GM13977 (cell line): ENCODE data around the gene MSANTD3.

ENCODE experiments used
- DNase-seq: peaks from one replicate; pipeline ENCODE4 v3.0.0; 2012; ENCODE audit warnings: low spot score
- CTCF ChIP-seq: IDR thresholded peaks from 2 replicates; pipeline ENCODE4 v1.5.1; 2012; ENCODE audit warnings: mild to moderate bottlenecking, control low read depth; ENCODE audit not compliant: insufficient read depth; ENCODE audit errors: extremely low read depth, missing control alignments
- in situ Hi-C: fragments of 300-500 bp; cut with MboI; formaldehyde crosslinking; loops from one replicate; pipeline ENCODE4 v1.12.0; 2022; ENCODE audit warnings: low sequenced_read_pairs, low pct_unique_long_range_greater_than_20kb, mixed read lengths, inconsistent platforms; ENCODE audit not compliant: unreplicated experiment

Gene MSANTD3

GRCh38 chr9:100441911-100442361 lies 15.0 kb downstream of the MSANTD3 start:
- in situ Hi-C loops = no loop called here
- no peak for DNase-seq
- TF ChIP-seq CTCF = no peak

- no peak for DNase-seq
- in situ Hi-C loops = no loop called here
- TF ChIP-seq CTCF = no peak
Measured at GRCh38 chr9:100443781-100444768, 17.1 kb downstream of the MSANTD3 start.

GRCh38 chr9:100445161-100445902 lies 18.4 kb downstream of the MSANTD3 start:
- peak; percentile 19 for TF ChIP-seq CTCF
- no peak for DNase-seq
- in situ Hi-C loops = no loop called here

GRCh38 chr9:100445903-100446549 lies 19.1 kb downstream of the MSANTD3 start:
- in situ Hi-C loops = no loop called here
- no peak for DNase-seq
- no peak for TF ChIP-seq CTCF

GRCh38 chr9:100447041-100447440 lies 20.1 kb downstream of the MSANTD3 start:
- TF ChIP-seq CTCF = no peak
- in situ Hi-C loops = no loop called here
- DNase-seq = no peak

- DNase-seq = no peak
- TF ChIP-seq CTCF = no peak
- in situ Hi-C loops = no loop called here
Measured at GRCh38 chr9:100448266-100448665, 21.3 kb downstream of the MSANTD3 start.
